Measurements from ENCODE around the gene ZBTB25. TPM values are rescaled to one million over a fixed set of nuclear protein-coding genes. Genes with fewer than 3 reads are reported as not detected.
A peak's percentile ranks its signal among the peaks of the same experiment; 100 is the strongest.

The ZBTB25 gene
- total RNA-seq, 1 experiment from 2014 or later, result 4.0 TPM

DNA sequence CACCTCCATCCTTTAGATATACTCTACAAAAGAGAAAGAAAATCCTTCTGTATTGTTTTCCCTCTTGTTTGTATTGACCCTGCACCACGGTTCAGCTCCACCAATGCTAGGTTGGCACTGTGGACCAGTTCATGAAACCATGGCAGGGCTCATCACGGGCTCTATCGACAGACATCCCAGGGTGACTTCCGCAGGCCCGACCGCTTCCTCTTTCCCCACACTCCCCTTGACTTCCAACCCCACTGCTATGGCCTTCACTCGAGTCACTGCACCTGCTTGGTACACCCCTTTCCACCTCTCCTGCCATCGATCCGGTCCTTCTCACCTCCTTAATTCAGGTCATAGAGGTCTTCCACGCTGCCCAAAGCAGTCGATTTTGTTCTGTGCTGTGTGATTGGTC, 59.5 kb downstream of the ZBTB25 start:
- Histone ChIP-seq H3K9ac (ENCODE audit: low read length) (no peak overlapping the region), H3K9me2 (replicated peaks; ENCODE audit: low read length) (no peaks in the 10 kb centered on the region), H3K4me1 (ENCODE audit: insufficient read depth, low read length) (no peaks in the 10 kb centered on the region), H3K27me3 (ENCODE audit: low read length) (no peaks in the 10 kb centered on the region), H3K27ac (ENCODE audit: low read length) (no peak overlapping the region), H3K79me2 (ENCODE audit: low read length) (no peaks in the 10 kb centered on the region), H3K4me3 (ENCODE audit: low read length) (no peak overlapping the region), H4K20me1 (ENCODE audit: low read length) (no peaks in the 10 kb centered on the region), H3F3A (ENCODE audit: low read length, unreplicated experiment) (no peaks in the 10 kb centered on the region), H3K36me3 (ENCODE audit: low read depth, low read length) (peaks cover 49% of the 10 kb centered on the region), H2AFZ (ENCODE audit: low read length) (no peak overlapping the region), H3K4me2 (ENCODE audit: low read length) (no peak overlapping the region), H3K9me3 (ENCODE audit: low read length) (no peaks in the 10 kb centered on the region)
- TF ChIP-seq EZH2phosphoT487 (IDR thresholded peaks at IDR 0.05; ENCODE audit: borderline replicate concordance, low read length) (no peak), CTCF (conservative IDR thresholded peaks at IDR 0.05; ENCODE audit: low read depth, low read length) (no peak), EZH2 (IDR thresholded peaks at IDR 0.05; ENCODE audit: low read length, unreplicated experiment) (no peak)
- ATAC-seq (no peak), DNase-seq (no peak)
- intact Hi-C loops (cut with micrococcal nuclease), result no loop called here
- ChIA-PET POLR2A (ENCODE audit: unreplicated experiment) (no interaction called here), CTCF (no interaction called here)
- no TSS peak for BruUV-seq (replicated peaks)

DNA sequence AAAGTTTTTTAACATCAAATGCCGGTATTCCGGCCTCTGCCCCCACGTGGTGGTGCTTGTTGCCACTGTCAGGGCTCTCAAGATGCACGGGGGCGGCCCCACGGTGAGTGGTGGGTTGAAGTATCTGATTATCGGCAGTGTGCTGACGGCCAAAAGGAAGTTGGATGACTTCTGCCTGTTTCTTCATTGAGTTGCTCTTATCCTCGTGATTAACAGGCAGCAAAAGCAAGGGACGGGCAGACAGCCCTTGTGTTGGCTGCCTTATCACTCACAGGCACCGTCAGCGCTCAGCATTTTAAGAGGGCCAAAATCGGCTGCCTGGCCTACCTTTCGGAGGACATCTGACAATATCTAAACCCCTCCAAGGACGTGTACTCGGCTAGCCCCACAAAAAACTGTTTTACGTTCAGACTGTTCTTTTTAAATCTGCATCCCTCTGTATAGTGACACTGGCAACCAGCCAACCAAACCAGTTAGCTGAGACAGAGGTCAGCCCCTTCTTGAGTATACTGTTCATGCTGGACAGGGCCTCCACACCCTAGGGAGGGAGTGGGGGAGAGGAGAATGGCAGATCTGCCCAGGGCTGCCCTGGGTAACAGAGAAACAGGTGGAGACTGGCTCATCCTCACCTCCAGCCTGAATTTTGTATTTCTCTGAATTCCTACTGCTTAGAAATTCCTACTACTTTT, 61.2 kb downstream of the ZBTB25 start:
- ChIA-PET CTCF (no interaction called here), POLR2A (ENCODE audit: unreplicated experiment) (no interaction called here)
- Histone ChIP-seq H3K27ac (ENCODE audit: low read length) (no peak overlapping the region), H3K4me3 (ENCODE audit: low read length) (no peak overlapping the region), H3K27me3 (ENCODE audit: low read length) (no peaks in the 10 kb centered on the region), H3K79me2 (ENCODE audit: low read length) (no peaks in the 10 kb centered on the region), H3K36me3 (ENCODE audit: low read depth, low read length) (peaks cover 50% of the 10 kb centered on the region), H3K9ac (ENCODE audit: low read length) (no peak overlapping the region), H3K9me3 (ENCODE audit: low read length) (no peaks in the 10 kb centered on the region), H4K20me1 (ENCODE audit: low read length) (no peaks in the 10 kb centered on the region), H3K9me2 (replicated peaks; ENCODE audit: low read length) (no peaks in the 10 kb centered on the region), H3K4me1 (ENCODE audit: insufficient read depth, low read length) (peaks cover 11% of the 10 kb centered on the region), H2AFZ (ENCODE audit: low read length) (no peak overlapping the region), H3K4me2 (ENCODE audit: low read length) (no peak overlapping the region), H3F3A (ENCODE audit: low read length, unreplicated experiment) (no peaks in the 10 kb centered on the region)
- TF ChIP-seq CTCF (conservative IDR thresholded peaks at IDR 0.05; ENCODE audit: low read depth, low read length) (no peak), EZH2phosphoT487 (IDR thresholded peaks at IDR 0.05; ENCODE audit: borderline replicate concordance, low read length) (no peak), EZH2 (IDR thresholded peaks at IDR 0.05; ENCODE audit: low read length, unreplicated experiment) (no peak)
- intact Hi-C loops (cut with micrococcal nuclease), result no loop called here
- no peak for ATAC-seq
- DNase-seq, result no peak
- BruUV-seq (replicated peaks), result no TSS peak

DNA sequence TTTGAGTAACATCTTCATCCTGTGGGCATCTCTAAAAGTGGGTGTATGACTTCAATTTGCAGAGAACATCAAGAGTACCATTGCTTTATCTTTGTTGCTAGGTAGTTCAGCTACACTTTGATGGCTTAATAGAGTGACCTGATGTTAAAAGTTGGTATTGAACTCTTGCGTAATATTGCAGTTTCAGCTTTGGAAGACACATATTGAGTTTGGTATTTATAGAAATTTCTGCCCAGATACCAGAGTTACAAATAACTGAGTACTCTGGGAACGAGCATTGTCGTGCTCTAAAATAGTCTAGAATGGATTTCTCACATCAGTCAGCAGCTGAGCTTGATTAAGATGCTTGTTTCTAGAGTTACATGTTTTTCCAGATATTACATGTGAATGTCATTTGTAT, 63.1 kb downstream of the ZBTB25 start:
- intact Hi-C loops (cut with micrococcal nuclease), result no loop called here
- no peaks in the 10 kb centered on the region for H3K79me2 ChIP-seq (ENCODE audit: low read length)
- POLR2A ChIA-PET (ENCODE audit: unreplicated experiment), result no interaction called here
- no peaks in the 10 kb centered on the region for H4K20me1 ChIP-seq (ENCODE audit: low read length)
- TF ChIP-seq EZH2 (IDR thresholded peaks at IDR 0.05; ENCODE audit: low read length, unreplicated experiment) (no peak), EZH2phosphoT487 (IDR thresholded peaks at IDR 0.05; ENCODE audit: borderline replicate concordance, low read length) (no peak), CTCF (conservative IDR thresholded peaks at IDR 0.05; ENCODE audit: low read depth, low read length) (no peak)
- H3F3A ChIP-seq (ENCODE audit: low read length, unreplicated experiment), result no peaks in the 10 kb centered on the region
- H3K4me2 ChIP-seq (ENCODE audit: low read length), result no peak overlapping the region
- H3K36me3 ChIP-seq (ENCODE audit: low read depth, low read length), result peaks cover 60% of the 10 kb centered on the region
- DNase-seq (no peak), ATAC-seq (no peak)
- no peak overlapping the region for H2AFZ ChIP-seq (ENCODE audit: low read length)
- H3K27me3 ChIP-seq (ENCODE audit: low read length), result no peaks in the 10 kb centered on the region
- H3K9me2 ChIP-seq (replicated peaks; ENCODE audit: low read length), result no peaks in the 10 kb centered on the region
- no peak overlapping the region for H3K9ac ChIP-seq (ENCODE audit: low read length)
- peaks cover 11% of the 10 kb centered on the region for H3K4me1 ChIP-seq (ENCODE audit: insufficient read depth, low read length)
- no peak overlapping the region for H3K4me3 ChIP-seq (ENCODE audit: low read length)
- CTCF ChIA-PET, result no interaction called here
- H3K27ac ChIP-seq (ENCODE audit: low read length), result no peak overlapping the region
- H3K9me3 ChIP-seq (ENCODE audit: low read length), result no peaks in the 10 kb centered on the region
- BruUV-seq (replicated peaks), result TSS peak; percentile 16
